ENCODE data around the gene SLC15A3.

The SLC15A3 gene

DNA sequence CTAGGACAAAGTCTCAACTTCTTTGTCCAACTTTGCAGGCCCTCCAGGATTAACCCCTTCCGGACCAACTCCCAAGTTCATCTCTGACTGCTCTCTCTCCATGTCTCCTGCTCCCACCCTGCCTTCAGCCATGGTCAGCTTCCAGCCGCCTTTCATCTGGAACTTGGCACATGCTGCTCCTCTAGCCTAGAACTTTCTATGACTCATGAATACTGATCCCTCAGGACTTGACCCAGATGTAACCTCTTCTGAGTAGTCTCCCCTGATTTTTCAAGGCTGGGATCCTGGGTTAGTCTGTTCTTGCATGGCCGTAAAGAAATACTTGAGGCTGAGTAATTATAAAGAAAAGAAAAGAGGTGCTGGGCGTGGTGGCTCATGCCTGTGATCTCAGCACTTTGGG is 5.2 kb upstream of the SLC15A3 start:
- no peak overlapping the region for H3K27ac ChIP-seq
- H3K36me3 ChIP-seq (replicated peaks) = no peaks in the 10 kb centered on the region
- in situ Hi-C loops (cut with HindIII; ENCODE audit: low pct_ligation_motif_present, low sequenced_read_pairs) = no loop called here
- TF ChIP-seq, protein P1, sequence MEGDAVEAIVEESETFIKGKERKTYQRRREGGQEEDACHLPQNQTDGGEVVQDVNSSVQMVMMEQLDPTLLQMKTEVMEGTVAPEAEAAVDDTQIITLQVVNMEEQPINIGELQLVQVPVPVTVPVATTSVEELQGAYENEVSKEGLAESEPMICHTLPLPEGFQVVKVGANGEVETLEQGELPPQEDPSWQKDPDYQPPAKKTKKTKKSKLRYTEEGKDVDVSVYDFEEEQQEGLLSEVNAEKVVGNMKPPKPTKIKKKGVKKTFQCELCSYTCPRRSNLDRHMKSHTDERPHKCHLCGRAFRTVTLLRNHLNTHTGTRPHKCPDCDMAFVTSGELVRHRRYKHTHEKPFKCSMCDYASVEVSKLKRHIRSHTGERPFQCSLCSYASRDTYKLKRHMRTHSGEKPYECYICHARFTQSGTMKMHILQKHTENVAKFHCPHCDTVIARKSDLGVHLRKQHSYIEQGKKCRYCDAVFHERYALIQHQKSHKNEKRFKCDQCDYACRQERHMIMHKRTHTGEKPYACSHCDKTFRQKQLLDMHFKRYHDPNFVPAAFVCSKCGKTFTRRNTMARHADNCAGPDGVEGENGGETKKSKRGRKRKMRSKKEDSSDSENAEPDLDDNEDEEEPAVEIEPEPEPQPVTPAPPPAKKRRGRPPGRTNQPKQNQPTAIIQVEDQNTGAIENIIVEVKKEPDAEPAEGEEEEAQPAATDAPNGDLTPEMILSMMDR (IDR thresholded peaks at IDR 0.05; ENCODE audit: low read depth, low read length, missing control alignments) = no peak
- H3K27me3 ChIP-seq (replicated peaks) = peaks cover 6% of the 10 kb centered on the region
- peak; percentile 39 for DNase-seq
- no peak overlapping the region for H3K4me3 ChIP-seq (ENCODE audit: low read depth, low read length)

DNA sequence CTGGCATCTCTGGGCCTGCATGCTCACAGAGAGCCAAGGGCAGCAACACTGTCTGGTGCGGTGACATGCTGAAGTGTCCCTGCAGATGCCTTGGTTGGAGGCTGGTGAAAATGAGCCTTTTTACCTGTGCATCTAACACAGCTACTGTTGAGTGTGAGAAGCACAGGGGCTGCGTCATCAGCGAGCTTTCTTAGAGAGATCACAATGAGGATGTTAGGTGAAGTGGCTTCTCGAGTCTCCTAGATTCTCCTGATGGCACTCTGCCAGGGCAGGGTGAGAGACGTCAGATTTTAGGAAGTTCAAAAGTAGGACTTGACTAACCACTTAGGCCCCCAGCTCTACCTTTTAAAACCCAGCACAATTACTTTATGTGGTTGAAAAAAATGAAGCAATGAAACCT is 3.6 kb upstream of the SLC15A3 start:
- no peak for DNase-seq
- Histone ChIP-seq H3K27ac (no peak overlapping the region), H3K27me3 (replicated peaks) (peaks cover 8% of the 10 kb centered on the region), H3K4me3 (ENCODE audit: low read depth, low read length) (no peak overlapping the region), H3K36me3 (replicated peaks) (no peaks in the 10 kb centered on the region)
- in situ Hi-C loops (cut with HindIII; ENCODE audit: low pct_ligation_motif_present, low sequenced_read_pairs) = no loop called here
- TF ChIP-seq, protein P1 (IDR thresholded peaks at IDR 0.05; ENCODE audit: low read depth, low read length, missing control alignments) = no peak

- Histone ChIP-seq H3K36me3 (replicated peaks) (no peaks in the 10 kb centered on the region), H3K27me3 (replicated peaks) (peaks cover 5% of the 10 kb centered on the region), H3K27ac (no peak overlapping the region), H3K4me3 (ENCODE audit: low read depth, low read length) (no peak overlapping the region)
- in situ Hi-C loops (cut with HindIII; ENCODE audit: low pct_ligation_motif_present, low sequenced_read_pairs) = no loop called here
- no peak for DNase-seq
- TF ChIP-seq, protein P1 (IDR thresholded peaks at IDR 0.05; ENCODE audit: low read depth, low read length, missing control alignments) = no peak
These were observed 2.4 kb upstream of the SLC15A3 start for GRCh38 chr11:60954421-60954820.

- no peaks in the 10 kb centered on the region for H3K36me3 ChIP-seq (replicated peaks)
- H3K4me3 ChIP-seq (ENCODE audit: low read depth, low read length) = no peak overlapping the region
- DNase-seq = no peak
- no peak overlapping the region for H3K27ac ChIP-seq
- TF ChIP-seq, protein P1 (IDR thresholded peaks at IDR 0.05; ENCODE audit: low read depth, low read length, missing control alignments) = no peak
- in situ Hi-C loops (cut with HindIII; ENCODE audit: low pct_ligation_motif_present, low sequenced_read_pairs) = no loop called here
- H3K27me3 ChIP-seq (replicated peaks) = peaks cover 5% of the 10 kb centered on the region
These were observed 1.8 kb upstream of the SLC15A3 start for GRCh38 chr11:60953781-60954180.

- in situ Hi-C loops (cut with HindIII; ENCODE audit: low pct_ligation_motif_present, low sequenced_read_pairs) = no loop called here
- H3K36me3 ChIP-seq (replicated peaks) = no peaks in the 10 kb centered on the region
- peak overlapping the region; percentile 53 for H3K4me3 ChIP-seq (ENCODE audit: low read depth, low read length)
- no peak overlapping the region for H3K27ac ChIP-seq
- TF ChIP-seq, protein P1 (IDR thresholded peaks at IDR 0.05; ENCODE audit: low read depth, low read length, missing control alignments) = no peak
- peaks cover 5% of the 10 kb centered on the region for H3K27me3 ChIP-seq (replicated peaks)
- DNase-seq = no peak
These were observed 780 bp upstream of the SLC15A3 start for GRCh38 chr11:60952742-60953170.

DNA sequence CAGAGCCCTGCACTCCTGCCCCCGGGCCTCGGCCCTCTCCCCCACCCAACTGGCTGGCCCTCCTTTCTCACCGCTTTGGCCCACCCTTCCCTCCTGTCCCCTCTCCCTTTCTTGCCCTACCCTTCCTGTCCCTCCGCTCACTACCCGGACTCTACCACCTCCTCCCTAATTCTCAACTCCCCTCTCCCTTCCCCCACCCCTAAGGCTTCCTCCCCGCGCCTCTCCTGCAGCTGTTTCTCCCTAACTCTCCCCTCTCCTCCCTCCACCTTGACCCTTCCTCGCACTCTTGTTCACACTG is 421 bp downstream of the SLC15A3 start:
- H3K4me3 ChIP-seq (ENCODE audit: low read depth, low read length) = peak overlapping the region; percentile 53
- in situ Hi-C loops (cut with HindIII; ENCODE audit: low pct_ligation_motif_present, low sequenced_read_pairs) = no loop called here
- TF ChIP-seq, protein P1 (IDR thresholded peaks at IDR 0.05; ENCODE audit: low read depth, low read length, missing control alignments) = no peak
- no peak overlapping the region for H3K27ac ChIP-seq
- no peaks in the 10 kb centered on the region for H3K36me3 ChIP-seq (replicated peaks)
- no peak for DNase-seq
- H3K27me3 ChIP-seq (replicated peaks) = peaks cover 5% of the 10 kb centered on the region

Data from brain microvascular endothelial cell (primary cell).